Progenitor cell of endocrine pancreas (in vitro differentiated cells): Measurements from ENCODE around the gene SYT14. TPM values are rescaled to one million over a fixed set of nuclear protein-coding genes. Genes with fewer than 3 reads are reported as not detected.

ENCODE experiments used
- DNase-seq: peaks from one replicate; pipeline ENCODE4 v3.0.0; 2021; ENCODE audit warnings: low spot score; ENCODE audit not compliant: unreplicated experiment
- H3K27ac Mint-ChIP-seq: 2 replicates; pipeline ENCODE4 v1.8.0; 2021; ENCODE audit warnings: mild to moderate bottlenecking, moderate library complexity, mixed read lengths
- H3K27me3 Mint-ChIP-seq: 2 replicates; pipeline ENCODE4 v1.8.0; 2021; ENCODE audit warnings: mixed read lengths
- H3K36me3 Mint-ChIP-seq: 2 replicates; pipeline ENCODE4 v1.8.0; 2022; ENCODE audit warnings: mixed read lengths; ENCODE audit not compliant: insufficient read depth
- H3K4me1 Mint-ChIP-seq: 2 replicates; pipeline ENCODE4 v1.8.0; 2021; ENCODE audit warnings: low read depth, mixed read lengths
- H3K4me3 Mint-ChIP-seq: 2 replicates; pipeline ENCODE4 v1.8.0; 2021; ENCODE audit warnings: low read depth, mild to moderate bottlenecking, moderate library complexity, mixed read lengths
- H3K9me3 Mint-ChIP-seq: 2 replicates; pipeline ENCODE4 v1.8.0; 2021; ENCODE audit warnings: low read depth, mixed read lengths
- total RNA-seq: library from RNA; stranded (reverse); gene quantifications from 2 replicates; pipeline ENCODE4 v1.2.1, GENCODE V29; 2021
- TF ChIP-seq, protein P1 (sequence below): fragments of 200-600 bp; sonication (generic); IDR thresholded peaks from one replicate; pipeline ENCODE4 v1.5.0; 2021; ENCODE audit warnings: antibody characterized with exemption, mild to moderate bottlenecking; ENCODE audit not compliant: unreplicated experiment

SYT14 gene
- total RNA-seq, 1 donor from 2014 or later = 3.7 TPM

DNA sequence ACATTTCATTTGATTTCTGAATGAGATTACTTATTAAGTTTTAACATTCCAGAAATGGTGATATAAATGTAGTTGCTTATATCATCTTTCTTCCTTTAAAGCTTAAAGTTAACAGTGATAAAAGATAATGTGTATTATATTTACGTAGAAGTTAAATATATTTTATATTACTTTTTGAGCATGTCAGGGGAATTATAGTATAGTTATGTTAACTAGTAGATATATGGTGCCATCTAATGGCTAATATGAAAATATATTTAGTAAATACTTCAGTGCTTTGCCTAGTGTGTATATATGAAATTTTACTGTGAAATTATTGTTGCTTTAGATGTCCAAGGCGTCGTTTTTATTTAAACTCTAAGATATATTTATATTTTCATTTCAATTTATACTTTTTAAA lies 51.5 kb downstream of the SYT14 start:
- no peaks in the 10 kb centered on the region for H3K9me3 Mint-ChIP-seq
- H3K4me1 Mint-ChIP-seq = no peaks in the 10 kb centered on the region
- no peak overlapping the region for H3K27ac Mint-ChIP-seq
- DNase-seq = no peak
- no peaks in the 10 kb centered on the region for H3K36me3 Mint-ChIP-seq
- TF ChIP-seq, protein P1, sequence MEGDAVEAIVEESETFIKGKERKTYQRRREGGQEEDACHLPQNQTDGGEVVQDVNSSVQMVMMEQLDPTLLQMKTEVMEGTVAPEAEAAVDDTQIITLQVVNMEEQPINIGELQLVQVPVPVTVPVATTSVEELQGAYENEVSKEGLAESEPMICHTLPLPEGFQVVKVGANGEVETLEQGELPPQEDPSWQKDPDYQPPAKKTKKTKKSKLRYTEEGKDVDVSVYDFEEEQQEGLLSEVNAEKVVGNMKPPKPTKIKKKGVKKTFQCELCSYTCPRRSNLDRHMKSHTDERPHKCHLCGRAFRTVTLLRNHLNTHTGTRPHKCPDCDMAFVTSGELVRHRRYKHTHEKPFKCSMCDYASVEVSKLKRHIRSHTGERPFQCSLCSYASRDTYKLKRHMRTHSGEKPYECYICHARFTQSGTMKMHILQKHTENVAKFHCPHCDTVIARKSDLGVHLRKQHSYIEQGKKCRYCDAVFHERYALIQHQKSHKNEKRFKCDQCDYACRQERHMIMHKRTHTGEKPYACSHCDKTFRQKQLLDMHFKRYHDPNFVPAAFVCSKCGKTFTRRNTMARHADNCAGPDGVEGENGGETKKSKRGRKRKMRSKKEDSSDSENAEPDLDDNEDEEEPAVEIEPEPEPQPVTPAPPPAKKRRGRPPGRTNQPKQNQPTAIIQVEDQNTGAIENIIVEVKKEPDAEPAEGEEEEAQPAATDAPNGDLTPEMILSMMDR = peak; percentile 42
- no peak overlapping the region for H3K4me3 Mint-ChIP-seq
- no peaks in the 10 kb centered on the region for H3K27me3 Mint-ChIP-seq

- Mint-ChIP-seq H3K4me1 (no peaks in the 10 kb centered on the region), H3K36me3 (no peaks in the 10 kb centered on the region), H3K4me3 (no peak overlapping the region), H3K27me3 (no peaks in the 10 kb centered on the region), H3K9me3 (no peaks in the 10 kb centered on the region), H3K27ac (no peak overlapping the region)
- TF ChIP-seq, protein P1 = no peak
- DNase-seq = no peak
These were observed 55.2 kb downstream of the SYT14 start for GRCh38 chr1:209993061-209993830.

DNA sequence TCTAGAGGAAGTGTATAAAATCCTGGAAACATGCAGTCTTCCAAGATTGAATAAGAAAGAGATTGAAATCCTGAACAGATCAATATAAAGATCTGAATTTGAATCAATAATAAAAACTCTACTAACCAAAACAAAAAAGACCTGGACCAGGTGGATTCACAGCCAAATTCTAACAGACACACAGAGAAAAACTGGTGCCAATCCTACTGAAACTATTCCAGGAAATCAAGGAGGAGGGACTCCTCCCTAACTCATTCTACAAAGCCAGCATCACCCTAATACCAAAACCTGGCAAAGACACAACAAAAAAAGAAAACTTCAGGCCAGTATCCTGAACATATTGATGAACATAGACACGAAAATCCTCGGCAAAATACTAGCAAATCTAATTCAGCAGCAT lies 58.3 kb downstream of the SYT14 start:
- Mint-ChIP-seq H3K27ac (no peak overlapping the region), H3K4me1 (no peaks in the 10 kb centered on the region), H3K4me3 (no peak overlapping the region), H3K27me3 (no peaks in the 10 kb centered on the region), H3K36me3 (no peaks in the 10 kb centered on the region), H3K9me3 (no peaks in the 10 kb centered on the region)
- no peak for DNase-seq
- TF ChIP-seq, protein P1 = no peak

- Mint-ChIP-seq H3K27ac (no peak overlapping the region), H3K4me3 (no peak overlapping the region), H3K4me1 (no peaks in the 10 kb centered on the region), H3K36me3 (no peaks in the 10 kb centered on the region), H3K27me3 (no peaks in the 10 kb centered on the region), H3K9me3 (no peaks in the 10 kb centered on the region)
- TF ChIP-seq, protein P1 = no peak
- no peak for DNase-seq
These were observed 61.0 kb downstream of the SYT14 start for GRCh38 chr1:209999005-209999404.

GRCh38 chr1:210001751-210002150 lies 63.7 kb downstream of the SYT14 start:
- H3K27me3 Mint-ChIP-seq = no peaks in the 10 kb centered on the region
- DNase-seq = no peak
- no peaks in the 10 kb centered on the region for H3K36me3 Mint-ChIP-seq
- H3K4me3 Mint-ChIP-seq = no peak overlapping the region
- H3K27ac Mint-ChIP-seq = no peak overlapping the region
- TF ChIP-seq, protein P1 = no peak
- H3K4me1 Mint-ChIP-seq = no peaks in the 10 kb centered on the region
- no peaks in the 10 kb centered on the region for H3K9me3 Mint-ChIP-seq
